Measurements from ENCODE around the gene CHST1. TPM values are rescaled to one million over a fixed set of nuclear protein-coding genes. Genes with fewer than 3 reads are reported as not detected.

CHST1 gene
- total RNA-seq, 4 donors from 2014 or later, result 3.3 to 6.9 (median 3.7) TPM

GRCh38 chr11:45605051-45605450 lies 60.4 kb downstream of the CHST1 start:
- intact Hi-C loops (cut with DNase I), result no loop called here
- H3K4me1 ChIP-seq, result peaks cover 0 to 6% (median 3%) of the 10 kb centered on the region in 4 donors

DNA sequence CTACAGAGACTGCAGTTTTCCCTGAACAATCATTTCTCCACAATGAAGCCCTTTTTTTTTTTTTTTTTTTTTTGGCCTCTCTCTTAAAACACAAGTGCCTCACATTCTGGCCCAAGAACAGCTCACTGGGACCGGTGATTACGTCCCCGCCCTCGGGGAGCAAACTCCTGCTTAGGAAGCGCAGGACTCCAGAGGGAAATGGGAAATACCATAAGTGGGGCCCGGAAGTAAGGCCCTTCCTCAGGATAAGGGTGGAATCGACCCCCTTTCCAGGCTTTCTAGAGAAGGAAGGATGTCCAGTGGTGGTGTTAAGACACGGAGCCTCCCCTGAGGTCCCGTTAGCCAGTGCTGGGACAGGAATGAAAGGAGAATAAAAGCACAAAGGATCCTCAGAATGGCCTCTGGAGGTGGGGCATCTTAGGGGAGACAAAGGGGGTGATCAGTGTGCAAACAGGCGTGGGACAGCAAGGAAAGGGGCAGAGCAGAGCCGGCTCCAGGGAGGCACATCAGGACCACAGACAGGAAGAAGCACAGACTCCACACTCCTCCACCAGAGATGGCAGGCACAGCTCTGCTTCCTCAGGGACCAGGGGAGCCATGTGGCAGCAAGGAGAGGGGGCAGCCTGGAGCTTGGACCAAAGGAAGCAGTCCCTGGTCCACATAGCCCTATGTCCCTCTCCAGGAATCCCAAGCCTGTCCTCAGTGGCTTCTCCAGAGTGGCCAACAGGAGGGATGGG lies 61.3 kb downstream of the CHST1 start:
- WGBS, result 43% methylated on average over 11 of the region's 11 CpGs
- Histone ChIP-seq H3K36me3 (no peaks in the 10 kb centered on the region), H3K4me1 (peaks cover 0 to 6% (median 3%) of the 10 kb centered on the region in 4 donors), H3K4me3 (no peak overlapping the region), H3K27me3 (peaks cover 0 to 68% (median 0%) of the 10 kb centered on the region in 4 donors), H3K9me3 (peaks cover 0 to 9% (median 0%) of the 10 kb centered on the region in 4 donors), H3K27ac (replicated peaks in 1 of 4) (no peak overlapping the region)
- no peak for DNase-seq (ENCODE audit: extremely low spot score)
- TF ChIP-seq, protein P1, sequence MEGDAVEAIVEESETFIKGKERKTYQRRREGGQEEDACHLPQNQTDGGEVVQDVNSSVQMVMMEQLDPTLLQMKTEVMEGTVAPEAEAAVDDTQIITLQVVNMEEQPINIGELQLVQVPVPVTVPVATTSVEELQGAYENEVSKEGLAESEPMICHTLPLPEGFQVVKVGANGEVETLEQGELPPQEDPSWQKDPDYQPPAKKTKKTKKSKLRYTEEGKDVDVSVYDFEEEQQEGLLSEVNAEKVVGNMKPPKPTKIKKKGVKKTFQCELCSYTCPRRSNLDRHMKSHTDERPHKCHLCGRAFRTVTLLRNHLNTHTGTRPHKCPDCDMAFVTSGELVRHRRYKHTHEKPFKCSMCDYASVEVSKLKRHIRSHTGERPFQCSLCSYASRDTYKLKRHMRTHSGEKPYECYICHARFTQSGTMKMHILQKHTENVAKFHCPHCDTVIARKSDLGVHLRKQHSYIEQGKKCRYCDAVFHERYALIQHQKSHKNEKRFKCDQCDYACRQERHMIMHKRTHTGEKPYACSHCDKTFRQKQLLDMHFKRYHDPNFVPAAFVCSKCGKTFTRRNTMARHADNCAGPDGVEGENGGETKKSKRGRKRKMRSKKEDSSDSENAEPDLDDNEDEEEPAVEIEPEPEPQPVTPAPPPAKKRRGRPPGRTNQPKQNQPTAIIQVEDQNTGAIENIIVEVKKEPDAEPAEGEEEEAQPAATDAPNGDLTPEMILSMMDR (IDR thresholded peaks at IDR 0.05), result no peak
- TF ChIP-seq EP300 (IDR thresholded peaks at IDR 0.05) (no peak), POLR2AphosphoS5 (IDR thresholded peaks at IDR 0.05) (no peak), POLR2A (IDR thresholded peaks at IDR 0.05; ENCODE audit: low read depth) (no peak)
- intact Hi-C loops (cut with DNase I), result no loop called here

More at GRCh38 chr11:45605051-45605450, 60.4 kb downstream of the CHST1 start:
- Histone ChIP-seq H3K9me3 (peaks cover 0 to 9% (median 0%) of the 10 kb centered on the region in 4 donors), H3K4me3 (no peak overlapping the region), H3K27ac (replicated peaks in 1 of 4) (no peak overlapping the region), H3K36me3 (no peaks in the 10 kb centered on the region), H3K27me3 (peaks cover 0 to 59% (median 0%) of the 10 kb centered on the region in 4 donors)
- TF ChIP-seq, protein P1 (IDR thresholded peaks at IDR 0.05), result no peak
- TF ChIP-seq POLR2A (IDR thresholded peaks at IDR 0.05; ENCODE audit: low read depth) (no peak), POLR2AphosphoS5 (IDR thresholded peaks at IDR 0.05) (no peak), EP300 (IDR thresholded peaks at IDR 0.05) (no peak)
- DNase-seq (ENCODE audit: extremely low spot score), result no peak
- WGBS, result 42% methylated on average over 1 of the region's 1 CpG

DNA sequence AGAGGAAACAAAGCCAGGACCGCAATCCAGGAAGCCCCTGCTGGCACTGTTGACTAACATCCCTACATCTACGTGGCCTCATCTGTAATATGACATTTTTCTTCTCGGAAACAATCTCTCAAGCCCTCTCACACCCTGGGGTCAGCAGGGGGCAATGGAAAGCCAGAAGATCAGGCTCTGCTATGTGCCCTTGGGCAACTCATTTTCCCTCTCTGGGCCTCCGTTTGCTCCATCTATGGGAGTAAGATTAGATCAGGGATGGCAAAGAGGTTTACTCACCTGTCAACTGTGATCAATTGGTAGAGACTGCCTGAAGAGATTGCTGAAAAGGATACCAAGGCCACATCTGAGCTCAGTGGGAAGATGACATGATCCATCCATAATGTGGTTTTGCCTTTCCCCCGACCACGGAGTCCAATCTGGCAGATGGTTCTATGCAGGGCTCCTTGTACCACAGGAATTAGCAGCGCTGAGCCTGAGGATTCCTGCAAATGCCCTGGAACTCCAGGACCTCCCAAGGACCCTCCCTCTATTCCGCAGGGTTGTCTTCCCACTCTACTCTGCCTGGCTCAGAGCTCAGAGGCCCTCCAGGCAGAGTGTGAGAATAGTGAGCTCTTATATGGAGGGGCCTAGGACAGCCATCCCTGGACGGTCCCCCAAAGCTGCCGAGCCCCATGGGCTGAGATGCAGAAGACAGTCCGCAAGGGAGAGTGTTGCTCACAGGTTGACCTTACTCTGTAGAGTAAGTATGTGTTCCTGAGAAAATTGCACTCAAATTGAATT lies 66.1 kb downstream of the CHST1 start:
- H3K36me3 ChIP-seq, result no peaks in the 10 kb centered on the region
- intact Hi-C loops (cut with DNase I), result no loop called here
- no peak overlapping the region for H3K27ac ChIP-seq (replicated peaks in 1 of 4)
- no peak for TF ChIP-seq EP300 (IDR thresholded peaks at IDR 0.05)
- TF ChIP-seq POLR2A (IDR thresholded peaks at IDR 0.05; ENCODE audit: low read depth), result no peak
- TF ChIP-seq, protein P1 (IDR thresholded peaks at IDR 0.05), result no peak
- TF ChIP-seq POLR2AphosphoS5 (IDR thresholded peaks at IDR 0.05), result no peak
- peaks cover 0 to 73% (median 0%) of the 10 kb centered on the region in 4 donors for H3K27me3 ChIP-seq
- H3K4me3 ChIP-seq, result no peak overlapping the region
- no peak for DNase-seq (ENCODE audit: extremely low spot score)
- H3K4me1 ChIP-seq, result peaks cover 0 to 4% (median 0%) of the 10 kb centered on the region in 4 donors
- WGBS, result 76% methylated on average over 9 of the region's 11 CpGs
- H3K9me3 ChIP-seq, result peaks cover 0 to 9% (median 0%) of the 10 kb centered on the region in 4 donors

Small RNA genes lying within 50 kb of the gene (small RNA-seq; reads per million reads assigned to genes)
- gene MIR7154, result 0 reads per million in 3 donors

Other genes with a start within 250 kb of the CHST1 start
- 10 to 100 TPM in 3 of 4 donors, 1 to 10 TPM in 1; 9.6 to 18.0 (median 13.1) TPM for gene SLC35C1, start 139.5 kb upstream of the CHST1 start, total RNA-seq
- gene CRY2, start 181.9 kb upstream of the CHST1 start, total RNA-seq, result 10 to 100 TPM; 32.0 to 57.6 (median 49.7) TPM
- 10 to 100 TPM in 3 of 4 donors, 1 to 10 TPM in 1; 7.5 to 20.6 (median 16.1) TPM for gene MAPK8IP1, start 220.0 kb upstream of the CHST1 start, total RNA-seq
- 1 to 10 TPM in 3 of 4 donors, under 1 TPM in 1; 0.65 to 3.7 (median 1.4) TPM for gene FREY1, start 241.6 kb upstream of the CHST1 start, total RNA-seq

Data from esophagus muscularis mucosa (tissue), 4 donors.